Type B pancreatic cell (in vitro differentiated cells): ENCODE measurements around the gene RAPGEF1. TPM values are rescaled to one million over a fixed set of nuclear protein-coding genes. Genes with fewer than 3 reads are reported as not detected.

Experiments used
- DNase-seq: peaks from one replicate; pipeline ENCODE4 v3.0.0; 2021; ENCODE audit warnings: mixed read lengths; ENCODE audit not compliant: unreplicated experiment; ENCODE audit errors: extremely low spot score
- H3K27ac Mint-ChIP-seq: 2 replicates; pipeline ENCODE4 v1.8.0; 2021; ENCODE audit warnings: mild to moderate bottlenecking, mixed read lengths
- H3K27me3 Mint-ChIP-seq: 2 replicates; pipeline ENCODE4 v1.8.0; 2021; ENCODE audit warnings: mixed read lengths
- H3K36me3 Mint-ChIP-seq: 2 replicates; pipeline ENCODE4 v1.8.0; 2021; ENCODE audit warnings: mixed read lengths
- H3K4me1 Mint-ChIP-seq: one replicate; pipeline ENCODE4 v1.8.0; 2021; ENCODE audit warnings: mixed read lengths; ENCODE audit not compliant: unreplicated experiment
- H3K4me3 Mint-ChIP-seq: 2 replicates; pipeline ENCODE4 v1.8.0; 2021; ENCODE audit warnings: mild to moderate bottlenecking, mixed read lengths
- H3K9me3 Mint-ChIP-seq: 2 replicates; pipeline ENCODE4 v1.8.0; 2021; ENCODE audit warnings: mixed read lengths
- total RNA-seq: library from RNA; stranded (reverse); gene quantifications from 2 replicates; pipeline ENCODE4 v1.2.1, GENCODE V29; 2021; ENCODE audit warnings: low replicate concordance
- TF ChIP-seq, protein P1 (sequence below): fragments of 200-600 bp; sonication (generic); conservative IDR thresholded peaks from 2 replicates; pipeline ENCODE4 v1.5.0; 2021; ENCODE audit warnings: antibody characterized with exemption, mild to moderate bottlenecking

Gene RAPGEF1
- total RNA-seq, 1 donor from 2014 or later = 45.9 TPM

- TF ChIP-seq, protein P1, sequence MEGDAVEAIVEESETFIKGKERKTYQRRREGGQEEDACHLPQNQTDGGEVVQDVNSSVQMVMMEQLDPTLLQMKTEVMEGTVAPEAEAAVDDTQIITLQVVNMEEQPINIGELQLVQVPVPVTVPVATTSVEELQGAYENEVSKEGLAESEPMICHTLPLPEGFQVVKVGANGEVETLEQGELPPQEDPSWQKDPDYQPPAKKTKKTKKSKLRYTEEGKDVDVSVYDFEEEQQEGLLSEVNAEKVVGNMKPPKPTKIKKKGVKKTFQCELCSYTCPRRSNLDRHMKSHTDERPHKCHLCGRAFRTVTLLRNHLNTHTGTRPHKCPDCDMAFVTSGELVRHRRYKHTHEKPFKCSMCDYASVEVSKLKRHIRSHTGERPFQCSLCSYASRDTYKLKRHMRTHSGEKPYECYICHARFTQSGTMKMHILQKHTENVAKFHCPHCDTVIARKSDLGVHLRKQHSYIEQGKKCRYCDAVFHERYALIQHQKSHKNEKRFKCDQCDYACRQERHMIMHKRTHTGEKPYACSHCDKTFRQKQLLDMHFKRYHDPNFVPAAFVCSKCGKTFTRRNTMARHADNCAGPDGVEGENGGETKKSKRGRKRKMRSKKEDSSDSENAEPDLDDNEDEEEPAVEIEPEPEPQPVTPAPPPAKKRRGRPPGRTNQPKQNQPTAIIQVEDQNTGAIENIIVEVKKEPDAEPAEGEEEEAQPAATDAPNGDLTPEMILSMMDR = peak; percentile 38
- no peaks in the 10 kb centered on the region for H3K9me3 Mint-ChIP-seq
- H3K4me3 Mint-ChIP-seq = no peak overlapping the region
- peaks cover 13% of the 10 kb centered on the region for H3K36me3 Mint-ChIP-seq
- H3K27ac Mint-ChIP-seq = peak overlapping the region; percentile 68
- DNase-seq = no peak
- H3K27me3 Mint-ChIP-seq = no peaks in the 10 kb centered on the region
- H3K4me1 Mint-ChIP-seq = peaks cover 9% of the 10 kb centered on the region
Measured at GRCh38 chr9:131577005-131578000, 162.6 kb downstream of the RAPGEF1 start.

DNA sequence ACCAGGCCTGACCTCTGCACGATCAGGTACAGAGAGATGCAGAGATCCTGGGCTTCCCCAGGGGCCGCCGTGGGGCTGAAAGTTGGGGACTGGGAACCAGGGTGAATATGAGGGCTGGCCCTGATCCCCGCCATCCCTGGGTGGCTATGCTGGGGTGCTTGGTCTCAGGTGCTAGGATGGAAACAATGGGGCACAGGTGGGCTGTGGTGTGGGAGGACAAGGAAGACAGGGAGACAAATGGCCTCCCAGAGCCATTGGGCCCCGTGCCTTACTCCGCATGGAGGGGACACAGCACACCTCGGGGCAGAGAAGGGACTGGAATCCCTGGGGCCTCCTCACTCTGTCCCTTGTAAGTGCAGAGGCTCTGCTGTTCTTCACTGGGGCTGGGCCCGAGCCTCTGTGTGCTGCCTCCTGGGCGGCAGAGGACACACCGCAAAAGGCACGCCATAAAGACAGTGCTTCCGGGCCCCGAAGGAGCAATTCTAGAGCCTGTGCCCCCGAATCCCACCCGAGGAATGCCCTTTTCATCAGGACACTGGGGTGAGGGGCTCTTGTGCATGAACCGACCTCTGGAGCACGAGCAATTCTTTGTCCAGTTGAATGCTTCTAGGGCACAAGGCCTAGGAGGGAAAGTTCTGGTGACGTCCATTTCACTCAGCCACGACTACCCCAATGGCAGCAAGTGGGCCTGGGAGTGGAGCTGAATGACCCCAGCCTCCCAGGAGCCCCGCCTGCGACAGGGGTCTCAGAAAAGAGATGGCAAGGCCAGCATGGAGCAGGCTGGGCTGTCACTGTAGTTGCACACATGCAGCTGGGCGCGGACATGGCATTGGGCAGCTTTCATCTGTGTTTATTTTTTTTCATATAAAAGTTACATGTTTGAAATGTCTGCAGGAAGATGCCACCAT, 163.7 kb downstream of the RAPGEF1 start:
- TF ChIP-seq, protein P1 = no peak
- H3K27ac Mint-ChIP-seq = no peak overlapping the region
- no peak overlapping the region for H3K4me3 Mint-ChIP-seq
- H3K27me3 Mint-ChIP-seq = no peaks in the 10 kb centered on the region
- no peak for DNase-seq
- H3K4me1 Mint-ChIP-seq = peaks cover 9% of the 10 kb centered on the region
- H3K36me3 Mint-ChIP-seq = peaks cover 11% of the 10 kb centered on the region
- H3K9me3 Mint-ChIP-seq = no peaks in the 10 kb centered on the region

DNA sequence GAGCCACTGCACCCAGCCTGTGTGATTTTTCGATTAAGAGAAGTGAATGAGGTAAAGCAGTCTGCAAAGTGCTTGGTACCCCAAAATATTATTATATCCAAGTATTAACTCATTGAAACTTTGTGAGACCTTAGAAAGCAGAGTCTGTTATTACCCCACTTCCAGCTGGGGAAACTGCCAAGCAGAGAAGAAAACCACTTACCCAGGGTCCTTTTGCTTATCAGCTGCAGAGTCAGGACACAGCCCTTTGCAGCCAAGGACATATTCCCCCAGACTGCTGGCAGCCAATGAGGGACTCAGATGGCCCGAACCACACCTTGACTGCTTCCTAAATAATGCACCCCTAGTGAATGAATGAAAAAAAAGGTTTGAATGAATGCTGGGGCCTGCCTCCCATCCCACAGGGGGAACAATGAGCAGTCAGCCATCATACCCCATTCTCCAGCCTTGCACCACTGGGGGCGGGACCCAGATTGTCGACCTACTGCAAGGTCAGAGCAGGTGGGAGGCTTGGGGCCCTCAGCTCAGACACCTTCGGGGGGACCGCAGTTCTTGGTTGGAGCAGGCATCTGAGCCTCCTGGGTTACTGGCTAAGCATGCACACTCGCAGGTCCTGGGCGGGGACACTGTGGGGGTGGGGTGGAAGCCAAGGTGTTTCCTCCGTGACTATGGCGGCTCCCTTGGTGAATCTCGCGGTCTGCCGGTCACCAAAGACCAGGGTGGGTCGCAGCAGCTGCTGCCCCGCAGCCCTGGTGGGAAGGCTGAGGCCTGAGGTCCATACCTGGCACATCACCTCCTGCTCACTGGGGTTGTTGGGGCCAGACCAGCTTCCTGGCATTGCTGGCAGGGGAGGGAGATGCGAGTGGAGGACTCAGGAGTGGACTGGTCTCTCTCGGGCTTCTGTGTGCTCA, 164.9 kb downstream of the RAPGEF1 start:
- no peaks in the 10 kb centered on the region for H3K9me3 Mint-ChIP-seq
- no peak overlapping the region for H3K4me3 Mint-ChIP-seq
- H3K27me3 Mint-ChIP-seq = no peaks in the 10 kb centered on the region
- no peak for DNase-seq
- TF ChIP-seq, protein P1 = no peak
- no peak overlapping the region for H3K27ac Mint-ChIP-seq
- H3K4me1 Mint-ChIP-seq = peaks cover 9% of the 10 kb centered on the region
- peaks cover 12% of the 10 kb centered on the region for H3K36me3 Mint-ChIP-seq

DNA sequence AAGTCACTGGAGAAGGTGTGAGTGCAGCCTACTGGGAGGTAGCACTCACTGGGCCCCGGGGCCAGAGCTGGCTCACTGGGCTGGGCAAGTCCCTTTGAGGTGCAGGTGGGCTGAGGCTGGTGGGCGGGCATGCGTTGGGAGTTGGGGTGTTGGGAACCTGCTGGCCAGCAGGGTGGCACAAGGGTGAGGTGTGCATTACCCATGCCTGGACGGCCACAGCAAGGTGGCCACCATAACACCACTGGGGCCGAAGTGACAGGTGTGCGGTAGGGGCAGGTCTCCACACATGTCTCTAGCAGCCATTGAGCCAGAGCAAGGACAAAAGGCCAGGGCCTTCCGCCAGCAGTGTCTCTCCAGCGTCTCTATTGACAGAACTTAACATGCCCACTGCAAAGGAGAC, 172.0 kb downstream of the RAPGEF1 start:
- Mint-ChIP-seq H3K4me3 (no peak overlapping the region), H3K27ac (no peak overlapping the region), H3K27me3 (no peaks in the 10 kb centered on the region), H3K9me3 (no peaks in the 10 kb centered on the region), H3K4me1 (no peaks in the 10 kb centered on the region), H3K36me3 (peaks cover 15% of the 10 kb centered on the region)
- no peak for DNase-seq
- TF ChIP-seq, protein P1 = no peak

DNA sequence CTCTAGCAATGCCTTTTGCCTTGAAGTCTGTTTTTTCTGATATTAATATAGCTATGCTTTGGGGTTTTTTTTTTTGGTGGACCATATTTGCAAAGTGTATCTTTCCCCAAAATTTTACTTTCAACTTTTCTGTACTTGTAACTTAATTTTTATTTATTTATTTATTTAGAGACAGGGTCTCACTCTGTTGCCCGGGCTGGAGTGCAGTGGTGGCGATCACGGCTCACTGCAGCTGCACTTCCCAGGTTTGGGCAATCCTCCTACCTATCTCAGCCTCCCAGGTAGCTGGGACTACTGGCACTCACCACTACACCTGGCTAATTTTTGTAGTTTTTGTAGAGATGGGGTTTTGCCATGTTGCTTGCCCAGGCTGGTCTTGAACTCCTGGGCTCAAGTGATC, 173.7 kb downstream of the RAPGEF1 start:
- H3K9me3 Mint-ChIP-seq = no peaks in the 10 kb centered on the region
- TF ChIP-seq, protein P1 = no peak
- DNase-seq = no peak
- no peak overlapping the region for H3K27ac Mint-ChIP-seq
- H3K4me3 Mint-ChIP-seq = no peak overlapping the region
- no peaks in the 10 kb centered on the region for H3K4me1 Mint-ChIP-seq
- H3K27me3 Mint-ChIP-seq = no peaks in the 10 kb centered on the region
- H3K36me3 Mint-ChIP-seq = peaks cover 8% of the 10 kb centered on the region
